ENCODE results near the gene PCMT1.

- TF ChIP-seq, protein P1, sequence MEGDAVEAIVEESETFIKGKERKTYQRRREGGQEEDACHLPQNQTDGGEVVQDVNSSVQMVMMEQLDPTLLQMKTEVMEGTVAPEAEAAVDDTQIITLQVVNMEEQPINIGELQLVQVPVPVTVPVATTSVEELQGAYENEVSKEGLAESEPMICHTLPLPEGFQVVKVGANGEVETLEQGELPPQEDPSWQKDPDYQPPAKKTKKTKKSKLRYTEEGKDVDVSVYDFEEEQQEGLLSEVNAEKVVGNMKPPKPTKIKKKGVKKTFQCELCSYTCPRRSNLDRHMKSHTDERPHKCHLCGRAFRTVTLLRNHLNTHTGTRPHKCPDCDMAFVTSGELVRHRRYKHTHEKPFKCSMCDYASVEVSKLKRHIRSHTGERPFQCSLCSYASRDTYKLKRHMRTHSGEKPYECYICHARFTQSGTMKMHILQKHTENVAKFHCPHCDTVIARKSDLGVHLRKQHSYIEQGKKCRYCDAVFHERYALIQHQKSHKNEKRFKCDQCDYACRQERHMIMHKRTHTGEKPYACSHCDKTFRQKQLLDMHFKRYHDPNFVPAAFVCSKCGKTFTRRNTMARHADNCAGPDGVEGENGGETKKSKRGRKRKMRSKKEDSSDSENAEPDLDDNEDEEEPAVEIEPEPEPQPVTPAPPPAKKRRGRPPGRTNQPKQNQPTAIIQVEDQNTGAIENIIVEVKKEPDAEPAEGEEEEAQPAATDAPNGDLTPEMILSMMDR (IDR thresholded peaks at IDR 0.05; ENCODE audit: borderline replicate concordance, extremely low read depth, low read length, poor library complexity, severe bottlenecking) = no peak
- no peak for TF ChIP-seq EZH2 (IDR thresholded peaks at IDR 0.05; ENCODE audit: borderline replicate concordance, low read depth, low read length, severe bottlenecking)
Measured at GRCh38 chr6:149734915-149735314, 14.6 kb upstream of the PCMT1 start.
